Coronary artery (tissue), 2 donors: ENCODE data around the gene CEP250.
A peak's percentile ranks its signal among the peaks of the same experiment; 100 is the strongest.

Source experiments
- DNase-seq: peaks from one replicate; pipeline ENCODE4 v3.0.0-alpha.2; 2017; ENCODE audit warnings: low spot score
- H3K27ac ChIP-seq, 2 donors: fragments of 200-600 bp; sonication (generic); one replicate each; pipeline ENCODE4 v1.5.1; 2016 to 2019
- H3K4me3 ChIP-seq: fragments of 200-600 bp; sonication (generic); 2 replicates; pipeline ENCODE4 v1.5.1; 2016; ENCODE audit warnings: mild to moderate bottlenecking, moderate library complexity
- TF ChIP-seq, protein P1 (sequence below): fragments of 200-600 bp; sonication (generic); IDR thresholded peaks from one replicate; pipeline ENCODE4 v1.5.1; 2019; ENCODE audit warnings: antibody characterized with exemption

The CEP250 gene

DNA sequence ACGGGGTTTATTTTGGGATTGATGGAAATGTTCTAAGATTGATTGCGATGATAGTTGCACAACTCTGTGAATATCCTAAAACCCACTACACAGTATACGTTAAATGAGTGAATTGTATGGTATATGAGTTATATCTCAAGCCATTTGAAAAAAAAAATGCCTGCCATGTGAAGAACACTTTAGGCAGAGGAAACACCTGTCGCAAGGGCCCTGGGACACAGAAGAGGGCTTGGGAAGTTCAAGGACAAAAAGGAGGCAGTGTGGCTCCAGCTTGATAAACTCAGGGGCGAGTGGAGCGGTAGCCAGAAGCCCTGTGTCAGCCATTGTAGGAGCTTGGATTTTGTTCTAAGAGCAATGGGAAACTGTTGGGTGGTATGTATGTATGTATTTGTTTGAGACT, 37.0 kb downstream of the CEP250 start:
- Histone ChIP-seq H3K4me3 (no peak overlapping the region), H3K27ac (no peak overlapping the region)
- TF ChIP-seq, protein P1, sequence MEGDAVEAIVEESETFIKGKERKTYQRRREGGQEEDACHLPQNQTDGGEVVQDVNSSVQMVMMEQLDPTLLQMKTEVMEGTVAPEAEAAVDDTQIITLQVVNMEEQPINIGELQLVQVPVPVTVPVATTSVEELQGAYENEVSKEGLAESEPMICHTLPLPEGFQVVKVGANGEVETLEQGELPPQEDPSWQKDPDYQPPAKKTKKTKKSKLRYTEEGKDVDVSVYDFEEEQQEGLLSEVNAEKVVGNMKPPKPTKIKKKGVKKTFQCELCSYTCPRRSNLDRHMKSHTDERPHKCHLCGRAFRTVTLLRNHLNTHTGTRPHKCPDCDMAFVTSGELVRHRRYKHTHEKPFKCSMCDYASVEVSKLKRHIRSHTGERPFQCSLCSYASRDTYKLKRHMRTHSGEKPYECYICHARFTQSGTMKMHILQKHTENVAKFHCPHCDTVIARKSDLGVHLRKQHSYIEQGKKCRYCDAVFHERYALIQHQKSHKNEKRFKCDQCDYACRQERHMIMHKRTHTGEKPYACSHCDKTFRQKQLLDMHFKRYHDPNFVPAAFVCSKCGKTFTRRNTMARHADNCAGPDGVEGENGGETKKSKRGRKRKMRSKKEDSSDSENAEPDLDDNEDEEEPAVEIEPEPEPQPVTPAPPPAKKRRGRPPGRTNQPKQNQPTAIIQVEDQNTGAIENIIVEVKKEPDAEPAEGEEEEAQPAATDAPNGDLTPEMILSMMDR = no peak
- no peak for DNase-seq

DNA sequence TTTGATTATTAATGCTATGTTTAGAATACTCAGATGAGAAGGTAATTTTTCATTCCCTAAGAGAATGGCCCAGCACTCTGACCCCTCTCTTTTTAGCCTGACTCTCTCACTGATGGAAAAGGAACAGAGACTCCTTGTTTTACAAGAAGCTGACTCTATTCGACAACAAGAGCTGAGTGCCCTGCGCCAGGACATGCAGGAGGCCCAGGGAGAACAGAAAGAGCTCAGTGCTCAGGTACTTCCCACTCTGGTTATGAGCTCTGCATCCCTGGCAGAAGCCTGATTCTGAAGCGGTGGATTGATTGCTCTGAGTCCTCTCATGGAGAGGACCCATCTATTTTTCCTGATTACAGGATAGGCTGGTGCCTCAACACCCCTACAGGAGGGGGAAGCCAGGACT, 41.1 kb downstream of the CEP250 start:
- TF ChIP-seq, protein P1 = no peak
- no peak for DNase-seq
- Histone ChIP-seq H3K27ac (no peak overlapping the region), H3K4me3 (no peak overlapping the region)

DNA sequence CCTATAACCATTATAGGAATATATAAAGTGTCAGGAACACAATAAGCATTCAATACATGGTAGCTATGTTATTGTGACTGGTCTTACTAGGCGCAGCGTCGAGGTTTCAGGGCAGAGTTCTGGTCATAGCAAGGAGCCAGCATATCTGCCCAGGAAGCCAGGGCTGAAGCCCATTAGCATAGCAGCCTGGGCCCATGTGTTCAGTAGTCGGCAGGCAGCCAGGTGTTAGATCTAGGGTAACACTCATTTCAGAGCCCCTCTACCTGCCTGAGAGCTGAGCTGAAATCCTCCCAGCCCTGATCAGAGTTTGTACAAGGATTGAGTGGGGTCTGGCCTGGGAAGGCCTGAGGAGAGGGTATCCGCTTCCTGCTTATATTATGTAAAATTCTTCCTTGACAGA, 41.9 kb downstream of the CEP250 start:
- Histone ChIP-seq H3K4me3 (no peak overlapping the region), H3K27ac (peak overlapping the region in 1 of 2 donors; percentile 27)
- TF ChIP-seq, protein P1 = no peak
- DNase-seq = no peak

DNA sequence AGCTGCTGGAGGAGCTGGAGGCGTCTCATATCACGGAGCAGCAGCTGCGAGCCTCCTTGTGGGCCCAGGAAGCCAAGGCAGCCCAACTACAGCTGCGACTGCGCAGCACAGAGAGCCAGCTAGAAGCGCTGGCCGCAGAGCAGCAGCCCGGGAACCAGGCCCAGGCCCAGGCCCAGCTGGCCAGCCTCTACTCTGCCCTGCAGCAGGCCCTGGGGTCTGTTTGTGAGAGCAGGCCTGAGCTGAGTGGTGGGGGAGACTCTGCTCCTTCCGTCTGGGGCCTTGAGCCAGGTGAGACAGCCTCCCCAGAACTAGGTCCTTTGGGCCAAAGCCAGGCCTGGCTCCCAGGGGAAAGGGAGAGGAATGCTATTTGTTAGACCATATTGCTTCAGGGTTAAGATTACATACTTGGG, 42.4 kb downstream of the CEP250 start:
- Histone ChIP-seq H3K27ac (peak overlapping the region in 1 of 2 donors; percentile 27), H3K4me3 (no peak overlapping the region)
- peak; percentile 77 for DNase-seq
- TF ChIP-seq, protein P1 = no peak

DNA sequence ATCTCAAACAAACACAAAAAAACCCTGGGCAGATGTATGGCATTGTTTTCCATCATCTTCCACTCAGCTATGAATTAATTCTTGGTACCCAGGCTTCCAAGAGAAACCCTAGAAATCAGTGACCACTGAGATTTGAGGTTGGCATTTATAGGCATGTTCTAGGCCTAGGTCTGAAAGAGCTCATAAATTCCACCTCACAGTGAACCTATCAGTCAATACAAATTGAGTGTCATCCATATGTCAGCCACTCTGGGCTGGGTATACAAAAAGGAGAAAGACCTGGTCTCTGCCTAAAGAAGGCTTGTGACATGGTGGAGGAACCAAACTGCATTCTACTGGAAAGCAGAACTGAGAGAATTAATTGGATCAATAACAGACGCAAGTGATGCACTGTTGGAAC, 43.9 kb downstream of the CEP250 start:
- Histone ChIP-seq H3K4me3 (no peak overlapping the region), H3K27ac (no peak overlapping the region)
- no peak for DNase-seq
- TF ChIP-seq, protein P1 = no peak

DNA sequence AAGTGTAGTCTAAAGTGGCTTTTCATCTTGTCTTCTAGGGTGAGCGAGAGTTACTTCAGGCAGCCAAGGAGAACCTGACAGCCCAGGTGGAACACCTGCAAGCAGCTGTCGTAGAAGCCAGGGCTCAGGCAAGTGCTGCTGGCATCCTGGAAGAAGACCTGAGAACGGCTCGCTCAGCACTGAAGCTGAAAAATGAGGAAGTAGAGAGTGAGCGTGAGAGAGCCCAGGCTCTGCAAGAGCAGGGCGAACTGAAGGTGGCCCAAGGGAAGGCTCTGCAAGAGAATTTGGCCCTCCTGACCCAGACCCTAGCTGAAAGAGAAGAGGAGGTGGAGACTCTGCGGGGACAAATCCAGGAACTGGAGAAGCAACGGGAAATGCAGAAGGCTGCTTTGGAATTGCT, 47.0 kb downstream of the CEP250 start:
- Histone ChIP-seq H3K27ac (no peak overlapping the region), H3K4me3 (no peak overlapping the region)
- no peak for DNase-seq
- TF ChIP-seq, protein P1 = no peak

DNA sequence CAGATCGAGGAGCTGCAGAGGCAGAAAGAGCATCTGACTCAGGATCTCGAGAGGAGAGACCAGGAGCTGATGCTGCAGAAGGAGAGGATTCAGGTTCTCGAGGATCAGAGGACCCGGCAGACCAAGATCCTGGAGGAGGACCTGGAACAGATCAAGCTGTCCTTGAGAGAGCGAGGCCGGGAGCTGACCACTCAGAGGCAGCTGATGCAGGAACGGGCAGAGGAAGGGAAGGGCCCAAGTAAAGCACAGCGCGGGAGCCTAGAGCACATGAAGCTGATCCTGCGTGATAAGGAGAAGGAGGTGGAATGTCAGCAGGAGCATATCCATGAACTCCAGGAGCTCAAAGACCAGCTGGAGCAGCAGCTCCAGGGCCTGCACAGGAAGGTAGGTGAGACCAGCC, 47.9 kb downstream of the CEP250 start:
- TF ChIP-seq, protein P1 = no peak
- Histone ChIP-seq H3K4me3 (no peak overlapping the region), H3K27ac (no peak overlapping the region)
- no peak for DNase-seq
